GM12892 (cell line): ENCODE measurements around the gene UBTD2.

ENCODE experiments used
- DNase-seq: peaks from one replicate; pipeline ENCODE4 v3.0.0; 2011; ENCODE audit not compliant: insufficient read length
- FAIRE-seq: peaks from 2 replicates; lab custom pipeline; 2011; peaks lifted over from hg19 to GRCh38; lab: Jason Lieb, UNC
- POLR2A ChIP-seq: IDR thresholded peaks from 2 replicates; pipeline ENCODE4 v1.6.1; 2011; ENCODE audit warnings: low read depth, low read length, control low read depth
- POLR2AphosphoS5 ChIP-seq: IDR thresholded peaks from 2 replicates; pipeline ENCODE4 v1.6.1; 2011; ENCODE audit warnings: low read depth, low read length, control low read depth
- TAF1 ChIP-seq: IDR thresholded peaks from 2 replicates; pipeline ENCODE4 v1.6.1; 2011; ENCODE audit warnings: low read depth, mild to moderate bottlenecking, control low read depth, low read length, borderline replicate concordance

The UBTD2 gene

GRCh38 chr5:172285226-172286143 is 1.9 kb upstream of the UBTD2 start:
- DNase-seq: no peak
- TF ChIP-seq POLR2AphosphoS5 (no peak), POLR2A (no peak), TAF1 (no peak)

GRCh38 chr5:172284611-172284980 is 1.0 kb upstream of the UBTD2 start:
- DNase-seq (no peak), FAIRE-seq (no peak)

More at GRCh38 chr5:172285226-172286143, 1.9 kb upstream of the UBTD2 start:
- no peak for FAIRE-seq

GRCh38 chr5:172283862-172284610 is 472 bp upstream of the UBTD2 start:
- peak; percentile 91 for DNase-seq
- TF ChIP-seq TAF1 (no peak), POLR2AphosphoS5 (no peak), POLR2A (peak; percentile 80; the same call in 1 of the 2 replicates)
- peak; percentile 91 for FAIRE-seq

More at GRCh38 chr5:172284611-172284980, 1.0 kb upstream of the UBTD2 start:
- no peak for TF ChIP-seq TAF1
- no peak for TF ChIP-seq POLR2A
- TF ChIP-seq POLR2AphosphoS5: no peak

- FAIRE-seq (no peak), DNase-seq (no peak)
- no peak for TF ChIP-seq POLR2A
- TF ChIP-seq POLR2AphosphoS5: no peak
- TF ChIP-seq TAF1: no peak
These were observed 1.1 kb downstream of the UBTD2 start for GRCh38 chr5:172282272-172283019.

DNA sequence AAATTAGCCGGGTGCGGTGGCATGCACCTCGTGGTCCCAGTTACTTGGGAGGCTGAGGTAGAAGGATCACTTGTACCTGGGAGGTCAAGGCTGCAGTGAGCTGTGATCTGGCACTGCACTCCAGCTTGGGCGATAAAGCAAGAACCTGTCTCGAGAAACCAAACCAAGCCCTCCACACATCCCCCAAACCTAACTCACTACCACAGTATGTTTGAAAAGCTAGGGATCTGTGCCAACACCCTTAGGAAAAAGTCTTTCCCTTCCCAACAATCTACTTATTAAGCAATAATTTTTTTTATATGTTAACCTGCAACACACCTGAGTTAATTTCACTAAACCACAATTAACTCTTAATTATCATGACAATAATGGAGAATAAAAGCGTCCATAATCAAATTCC is 2.2 kb downstream of the UBTD2 start:
- FAIRE-seq (no peak), DNase-seq (no peak)
- TF ChIP-seq TAF1 (no peak), POLR2A (no peak)

GRCh38 chr5:172280929-172281328 is 2.6 kb downstream of the UBTD2 start:
- FAIRE-seq (no peak), DNase-seq (no peak)
- TF ChIP-seq POLR2AphosphoS5 (no peak), TAF1 (no peak), POLR2A (no peak)

- TF ChIP-seq TAF1 (no peak), POLR2A (no peak), POLR2AphosphoS5 (no peak)
- FAIRE-seq (no peak), DNase-seq (no peak)
These were observed 3.2 kb downstream of the UBTD2 start for GRCh38 chr5:172280317-172280716.

DNA sequence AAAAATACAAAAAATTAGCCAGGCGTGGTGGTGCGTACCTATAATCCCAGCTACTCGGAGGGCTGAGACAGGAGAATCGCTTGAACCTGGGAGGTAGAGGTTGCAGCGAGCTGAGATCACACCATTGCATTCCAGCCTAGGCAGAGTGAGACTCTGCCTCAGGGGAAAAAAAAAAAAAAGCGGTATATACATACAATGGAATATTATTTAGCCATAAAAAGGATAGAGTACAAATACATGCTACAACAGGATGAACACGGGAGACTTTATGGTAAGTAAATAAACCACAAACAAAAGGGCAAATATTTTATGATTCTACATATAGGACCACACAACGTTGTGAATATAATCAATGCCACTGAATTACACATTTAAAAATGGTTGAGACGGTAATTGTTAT is 5.2 kb downstream of the UBTD2 start:
- FAIRE-seq: no peak
- no peak for DNase-seq
- TF ChIP-seq POLR2A: no peak
- TF ChIP-seq POLR2AphosphoS5: no peak
- TF ChIP-seq TAF1: no peak

- no peak for TF ChIP-seq POLR2AphosphoS5
- TF ChIP-seq POLR2A: no peak
- TF ChIP-seq TAF1: no peak
- DNase-seq (no peak), FAIRE-seq (no peak)
These were observed 7.3 kb downstream of the UBTD2 start for GRCh38 chr5:172276214-172276613.

DNA sequence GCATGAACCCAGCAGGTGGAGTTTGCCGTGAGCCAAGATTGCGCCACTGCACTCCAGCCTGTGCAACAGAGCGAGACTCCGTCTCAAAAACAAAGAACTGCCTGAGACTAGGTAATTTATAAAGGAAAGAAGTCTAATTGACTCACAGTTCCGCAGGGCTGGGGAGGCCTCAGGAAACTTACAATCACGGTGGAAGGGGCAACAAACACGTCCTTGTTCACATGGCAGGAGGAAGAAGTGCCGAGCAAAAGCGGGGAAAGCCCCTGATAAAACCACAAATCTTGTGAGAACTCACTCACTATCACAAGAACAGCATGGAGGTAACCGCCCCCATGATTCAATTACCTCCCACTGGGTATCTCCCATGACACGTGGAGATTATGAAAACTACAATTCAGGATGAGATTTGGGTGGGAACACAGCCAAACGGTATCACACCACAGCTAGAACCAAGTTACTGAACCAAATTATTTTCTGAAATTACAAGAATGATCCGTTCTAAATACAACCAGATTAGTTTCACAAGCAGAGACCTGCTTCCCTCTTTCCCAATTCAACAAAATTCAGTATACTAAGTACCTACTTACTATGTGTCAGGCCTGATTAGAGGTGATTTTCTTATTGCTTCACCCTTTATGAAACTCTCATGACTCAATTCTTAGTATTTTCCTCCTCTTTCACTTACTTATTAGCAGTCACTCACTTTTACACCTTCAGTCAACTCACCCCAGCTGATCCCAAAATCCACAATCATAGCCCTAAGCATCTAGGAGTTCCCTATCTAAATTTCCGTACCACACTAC is 8.4 kb downstream of the UBTD2 start:
- TF ChIP-seq POLR2AphosphoS5: no peak
- no peak for TF ChIP-seq TAF1
- no peak for TF ChIP-seq POLR2A
- no peak for DNase-seq
- no peak for FAIRE-seq

DNA sequence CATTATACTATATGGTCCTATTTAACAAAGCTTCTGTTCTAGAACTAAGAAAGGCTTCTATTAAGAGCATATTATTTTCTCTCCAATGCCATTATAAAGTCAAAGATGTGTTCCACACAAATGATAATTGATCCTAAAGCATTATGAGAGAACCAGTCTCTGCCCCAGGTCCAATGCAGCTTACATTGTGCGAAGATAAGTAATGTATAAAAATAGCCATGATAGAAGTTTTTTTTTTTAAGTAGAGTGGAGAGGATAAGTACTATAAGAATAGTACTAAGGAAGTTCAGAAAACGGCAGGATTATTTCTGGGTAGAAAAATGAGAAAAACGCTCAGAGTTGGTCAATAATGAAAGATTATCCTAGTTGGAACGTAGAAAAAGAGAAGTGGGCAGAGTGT is 15.6 kb downstream of the UBTD2 start:
- no peak for DNase-seq
- TF ChIP-seq TAF1 (no peak), POLR2AphosphoS5 (no peak), POLR2A (no peak)
- no peak for FAIRE-seq

- FAIRE-seq: no peak
- DNase-seq: no peak
These were observed 16.9 kb downstream of the UBTD2 start for GRCh38 chr5:172266676-172267092.

More at GRCh38 chr5:172266676-172267092, 16.9 kb downstream of the UBTD2 start:
- TF ChIP-seq POLR2A (no peak), POLR2AphosphoS5 (no peak), TAF1 (no peak)
